ENCODE results near the gene NHERF2.

The NHERF2 gene

GRCh38 chr16:2042171-2042985 is 15.7 kb downstream of the NHERF2 start:
- TF ChIP-seq Cebpa-rat (IDR thresholded peaks at IDR 0.05) = no peak
- Histone ChIP-seq H3K4me3 (peak overlapping the region in 2 of 10 experiments; percentile 10 to 34; a peak in 1 of 20 replicates), H3K4me2 (peak overlapping the region; percentile 76 to 96 (median 92)), H3K27me3 (no peaks in the 10 kb centered on the region), H3K36me3 (peaks cover 0 to 12% (median 0%) of the 10 kb centered on the region in 11 experiments; a peak in 7 of 22 replicates), H3K4me1 (peaks cover 86 to 98% (median 97%) of the 10 kb centered on the region in 10 experiments), H3K9me3 (replicated peaks in 1 of 11) (no peaks in the 10 kb centered on the region), H3K9ac (peak overlapping the region; percentile 20 to 68 (median 50); a peak in 17 of 22 replicates), H4K20me1 (peaks cover 0 to 40% (median 8%) of the 10 kb centered on the region in 11 experiments; a peak in 10 of 22 replicates), H3K27ac (peak overlapping the region in 8 of 11 experiments; percentile 1 to 71 (median 52); a peak in 15 of 22 replicates)

- no peak for TF ChIP-seq Cebpa-rat (IDR thresholded peaks at IDR 0.05)
- Histone ChIP-seq H3K36me3 (0 out of 22 replicates have a peak, but pooled peaks cover 0 to 5% (median 0%) of the 10 kb centered on the region in 11 experiments), H3K4me2 (peak overlapping the region; percentile 85 to 99 (median 95)), H3K9ac (peak overlapping the region in 9 of 11 experiments; percentile 38 to 73 (median 67); a peak in 14 of 22 replicates), H3K4me1 (peaks cover 79 to 90% (median 89%) of the 10 kb centered on the region in 10 experiments), H3K27ac (peak overlapping the region in 7 of 11 experiments; percentile 42 to 83 (median 75); a peak in 14 of 22 replicates), H3K27me3 (no peaks in the 10 kb centered on the region), H3K9me3 (replicated peaks in 1 of 11) (no peaks in the 10 kb centered on the region), H3K4me3 (peak overlapping the region in 5 of 10 experiments; percentile 33 to 53 (median 47); a peak in 4 of 20 replicates), H4K20me1 (peaks cover 0 to 33% (median 8%) of the 10 kb centered on the region in 11 experiments; a peak in 9 of 22 replicates)
Observed at GRCh38 chr16:2042986-2043666, 16.4 kb downstream of the NHERF2 start.

DNA sequence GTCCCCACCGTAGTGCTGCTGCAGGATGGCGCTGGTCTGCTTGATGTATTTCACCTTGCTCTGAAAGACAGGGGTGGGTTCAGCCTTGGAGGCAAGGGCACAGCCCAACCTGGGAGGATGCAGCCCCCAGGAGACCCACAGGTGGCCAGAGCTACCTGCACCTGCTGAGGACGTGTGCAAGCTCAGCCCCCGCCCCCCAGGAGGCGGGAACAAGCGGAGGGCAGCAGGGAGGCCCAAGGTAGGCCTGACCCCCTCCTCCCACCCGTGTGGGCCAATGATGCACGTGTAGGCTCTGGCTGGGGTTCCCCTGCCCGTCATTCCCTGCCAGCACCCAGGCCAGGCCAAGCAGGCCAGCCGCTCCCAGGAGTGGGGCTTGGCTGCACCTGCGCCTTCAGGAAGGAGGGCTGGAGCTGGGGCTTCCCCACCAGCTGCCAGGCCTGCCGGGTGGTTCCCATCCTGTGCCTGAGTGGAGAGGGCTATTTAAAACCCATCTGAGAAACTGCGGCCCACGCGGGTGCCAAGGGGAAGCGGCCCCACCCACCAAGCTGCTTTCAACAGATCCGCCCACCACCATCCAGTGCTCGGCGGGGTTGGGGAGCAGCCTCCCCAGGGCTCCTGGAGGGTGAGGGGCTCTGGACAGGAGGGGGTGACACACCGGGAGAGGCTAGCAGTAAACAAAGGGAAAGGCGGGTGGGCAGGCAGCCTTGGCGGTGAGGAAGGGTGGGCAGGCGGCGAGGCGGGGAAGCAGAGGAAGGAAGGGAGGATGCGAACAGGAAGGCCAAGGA is 17.2 kb downstream of the NHERF2 start:
- Histone ChIP-seq H3K36me3 (0 out of 22 replicates have a peak, but pooled peaks cover 0 to 4% (median 0%) of the 10 kb centered on the region in 11 experiments), H3K4me3 (peak overlapping the region in 9 of 10 experiments; percentile 14 to 53 (median 41); a peak in 14 of 20 replicates), H3K27ac (peak overlapping the region in 10 of 11 experiments; percentile 26 to 83 (median 67); a peak in 19 of 22 replicates), H4K20me1 (peaks cover 0 to 31% (median 6%) of the 10 kb centered on the region in 11 experiments; a peak in 9 of 22 replicates), H3K4me1 (peaks cover 78 to 89% (median 87%) of the 10 kb centered on the region in 10 experiments), H3K27me3 (no peaks in the 10 kb centered on the region), H3K9ac (peak overlapping the region; percentile 13 to 73 (median 63); a peak in 19 of 22 replicates), H3K9me3 (replicated peaks in 1 of 11) (no peaks in the 10 kb centered on the region), H3K4me2 (peak overlapping the region; percentile 85 to 99 (median 95))
- no peak for TF ChIP-seq Cebpa-rat (IDR thresholded peaks at IDR 0.05)

DNA sequence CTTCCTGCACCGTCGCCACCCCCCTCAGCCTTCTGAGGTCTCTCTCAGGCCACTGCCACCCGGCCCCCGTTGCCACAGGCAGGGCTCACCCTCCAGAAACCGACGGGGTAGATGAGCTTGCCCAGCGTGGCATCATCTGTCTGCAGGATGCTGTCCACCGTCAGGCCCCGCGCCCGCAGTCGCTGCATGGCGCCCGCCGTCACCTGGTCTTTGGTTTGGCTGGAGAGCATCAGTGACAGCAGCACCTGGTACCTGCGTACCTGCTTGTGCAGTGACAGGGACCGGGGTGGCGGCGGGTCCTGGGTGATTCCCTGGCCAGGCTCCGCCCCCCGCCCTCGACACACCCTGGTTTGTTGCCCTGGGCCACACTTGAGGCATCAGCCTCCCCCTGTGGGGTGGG is 17.8 kb downstream of the NHERF2 start:
- TF ChIP-seq Cebpa-rat (IDR thresholded peaks at IDR 0.05) = no peak
- H3K9me3 ChIP-seq (replicated peaks in 1 of 11) = no peaks in the 10 kb centered on the region
- peaks cover 76 to 89% (median 86%) of the 10 kb centered on the region in 10 experiments for H3K4me1 ChIP-seq

DNA sequence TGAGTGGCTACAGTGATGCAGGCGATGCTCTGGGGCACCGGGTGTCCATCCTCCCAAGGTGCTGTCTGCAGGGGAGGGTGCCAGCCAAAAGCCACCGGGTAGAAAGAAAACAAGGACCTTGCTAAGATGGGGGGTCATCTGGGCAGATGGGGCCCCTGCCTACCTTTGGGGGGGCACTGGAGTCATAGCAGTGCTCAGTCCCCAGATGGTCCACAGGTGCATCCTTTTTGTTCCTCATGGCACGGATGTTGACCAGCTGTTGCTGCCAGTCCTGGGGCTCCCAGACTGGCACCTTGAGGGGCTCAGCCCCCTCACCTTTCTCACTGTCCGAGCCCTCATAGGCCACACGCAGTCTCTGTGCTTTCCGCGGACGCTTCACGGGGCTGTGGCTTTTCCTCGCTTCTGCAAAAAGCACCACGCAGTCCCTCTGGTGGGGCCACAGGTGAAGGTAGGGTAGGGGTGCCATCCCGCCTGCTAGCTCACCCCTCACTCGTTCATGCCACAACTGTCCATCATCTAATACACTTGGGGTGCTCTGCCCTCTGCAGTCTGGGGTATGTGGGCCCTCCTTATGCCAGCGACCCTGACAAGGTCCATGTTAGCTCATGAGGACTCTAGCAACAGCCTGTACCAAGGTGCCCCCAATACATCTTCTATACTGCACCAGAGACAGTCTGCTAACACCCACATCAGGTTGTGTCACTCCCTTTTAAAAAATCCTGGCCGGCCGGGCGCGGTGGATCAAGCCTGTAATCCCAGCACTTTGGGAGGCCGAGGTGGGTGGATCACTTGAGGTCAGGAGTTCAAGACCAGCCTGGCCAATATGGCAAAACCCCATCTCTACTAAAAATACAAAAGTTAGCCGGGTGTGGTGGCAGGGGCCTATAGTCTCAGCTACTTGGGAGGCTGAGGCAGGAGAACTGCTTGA is 19.5 kb downstream of the NHERF2 start:
- H3K36me3 ChIP-seq = peaks cover 11 to 23% (median 14%) of the 10 kb centered on the region in 11 experiments
- peak overlapping the region in 9 of 10 experiments; percentile 80 to 99 (median 95); a peak in 18 of 20 replicates for H3K4me3 ChIP-seq
- peak overlapping the region in 9 of 11 experiments; percentile 76 to 90 (median 84); a peak in 15 of 22 replicates for H3K9ac ChIP-seq
- TF ChIP-seq Cebpa-rat (IDR thresholded peaks at IDR 0.05) = no peak
- H3K9me3 ChIP-seq (replicated peaks in 1 of 11) = no peaks in the 10 kb centered on the region
- peak overlapping the region in 7 of 11 experiments; percentile 3 to 73 (median 65); a peak in 8 of 22 replicates for H3K27ac ChIP-seq
- H3K27me3 ChIP-seq = no peaks in the 10 kb centered on the region
- H3K4me1 ChIP-seq = peaks cover 59 to 72% (median 69%) of the 10 kb centered on the region in 10 experiments
- peaks cover 0 to 25% (median 0%) of the 10 kb centered on the region in 11 experiments; a peak in 4 of 22 replicates for H4K20me1 ChIP-seq
- peak overlapping the region; percentile 90 to 99 (median 98) for H3K4me2 ChIP-seq

More for the DNA sequence above, 17.8 kb downstream of the NHERF2 start:
- Histone ChIP-seq H3K9ac (peak overlapping the region; percentile 13 to 73 (median 63); a peak in 19 of 22 replicates), H3K4me2 (peak overlapping the region; percentile 85 to 99 (median 95)), H3K4me3 (peak overlapping the region in 9 of 10 experiments; percentile 14 to 53 (median 41); a peak in 13 of 20 replicates), H3K36me3 (peaks cover 0 to 6% (median 0%) of the 10 kb centered on the region in 11 experiments; a peak in 3 of 22 replicates), H3K27ac (peak overlapping the region in 10 of 11 experiments; percentile 26 to 83 (median 67); a peak in 19 of 22 replicates), H4K20me1 (peaks cover 0 to 31% (median 6%) of the 10 kb centered on the region in 11 experiments; a peak in 8 of 22 replicates), H3K27me3 (no peaks in the 10 kb centered on the region)

DNA sequence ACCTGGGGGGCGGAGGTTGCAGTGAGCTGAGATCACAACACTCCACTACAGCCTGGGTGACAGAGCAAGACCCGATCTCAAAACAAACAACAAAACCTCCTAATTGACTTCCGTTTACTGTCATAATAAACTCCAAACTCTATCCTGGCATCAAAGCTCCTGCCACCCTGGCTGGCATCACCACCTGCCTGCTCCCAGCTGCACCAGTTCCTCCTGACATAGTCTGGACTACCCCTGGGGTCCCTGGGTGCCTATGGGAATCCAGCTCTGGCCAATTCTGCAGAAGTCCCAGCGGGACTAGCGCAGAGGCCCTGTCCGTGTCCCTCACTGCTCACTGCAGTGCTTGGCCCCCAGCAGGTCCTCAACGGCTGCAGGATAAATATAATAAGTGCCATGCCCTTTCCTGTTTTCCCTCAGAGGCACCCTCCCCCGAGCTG is 20.2 kb downstream of the NHERF2 start:
- Histone ChIP-seq H3K4me1 (peaks cover 52 to 65% (median 62%) of the 10 kb centered on the region in 10 experiments), H3K27me3 (no peaks in the 10 kb centered on the region), H3K27ac (peak overlapping the region in 9 of 11 experiments; percentile 55 to 80 (median 66); a peak in 18 of 22 replicates), H3K9me3 (replicated peaks in 1 of 11) (no peaks in the 10 kb centered on the region), H3K4me2 (peak overlapping the region; percentile 90 to 99 (median 98)), H3K36me3 (peaks cover 18 to 30% (median 21%) of the 10 kb centered on the region in 11 experiments), H3K4me3 (peak overlapping the region; percentile 75 to 99 (median 93)), H3K9ac (peak overlapping the region; percentile 76 to 90 (median 83); a peak in 20 of 22 replicates), H4K20me1 (peaks cover 0 to 25% (median 0%) of the 10 kb centered on the region in 11 experiments; a peak in 4 of 22 replicates)
- no peak for TF ChIP-seq Cebpa-rat (IDR thresholded peaks at IDR 0.05)

Data from BLaER1 treated with 17β-estradiol and CSF1 and Interleukin-3, amounts not matched to agents 10 nM and 100 nM (cell line).